ENCODE measurements around the gene MAML2. TPM values are rescaled to one million over a fixed set of nuclear protein-coding genes. Genes with fewer than 3 reads are reported as not detected.

The MAML2 gene
- total RNA-seq, 1 experiment from 2014 or later, result 2.7 TPM

DNA sequence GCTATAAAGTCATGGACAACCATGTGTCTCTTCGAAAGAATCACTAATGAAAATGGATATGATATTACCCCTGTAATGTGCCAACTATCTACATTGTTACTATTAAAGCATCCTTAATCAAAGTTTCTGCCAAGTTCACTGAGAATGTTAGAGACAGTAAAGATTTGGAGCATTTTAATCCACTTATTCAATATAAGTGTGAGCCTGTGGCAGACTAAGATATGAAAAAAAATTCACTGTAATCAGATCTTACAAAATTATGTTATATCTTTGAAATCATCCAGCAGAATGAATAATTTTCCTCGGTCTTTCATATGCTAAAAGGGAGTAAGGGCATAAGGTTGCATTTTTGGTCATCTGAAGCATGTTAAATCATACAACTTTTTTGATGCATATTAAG, 49.9 kb downstream of the MAML2 start:
- H3K9me3 ChIP-seq (ENCODE audit: control insufficient read depth, low read depth, low read length), result no peaks in the 10 kb centered on the region
- no peaks in the 10 kb centered on the region for H4K20me1 ChIP-seq (ENCODE audit: control insufficient read depth, insufficient read depth, insufficient read length)
- no CpG with 5 or more reads among the region's 2 CpGs for WGBS (ENCODE audit: extremely low coverage, insufficient read length, low lambda C conversion rate)
- no peak overlapping the region for H2BK20ac ChIP-seq (ENCODE audit: low read depth, low read length, poor library complexity, severe bottlenecking)
- DNase-seq, result no peak
- H2BK5ac ChIP-seq (ENCODE audit: insufficient read length, low read length), result no peak overlapping the region
- no peak overlapping the region for H4K5ac ChIP-seq (ENCODE audit: insufficient read length, low read depth, low read length)
- no peak overlapping the region for H2BK120ac ChIP-seq (ENCODE audit: low read depth, low read length, poor library complexity, severe bottlenecking)
- H3K23ac ChIP-seq (ENCODE audit: insufficient read length, low read depth, low read length), result no peak overlapping the region
- no peaks in the 10 kb centered on the region for H3K79me2 ChIP-seq (ENCODE audit: insufficient read depth, low read length)
- no peak overlapping the region for H3K4ac ChIP-seq (ENCODE audit: low read depth, low read length)
- Mint-ChIP-seq H3K27ac (no peak overlapping the region), H3K4me1 (peaks cover 4% of the 10 kb centered on the region in 2 experiments), H3K4me3 (no peak overlapping the region), H3K9me3 (no peaks in the 10 kb centered on the region), H3K27me3 (ENCODE audit: low read depth) (no peaks in the 10 kb centered on the region), H3K36me3 (ENCODE audit: insufficient read depth in 1 of 3, low read depth in 3 of 3) (no peaks in the 10 kb centered on the region)
- H3T11ph ChIP-seq (ENCODE audit: low read length), result no peak overlapping the region
- no peaks in the 10 kb centered on the region for H3K23me2 ChIP-seq (ENCODE audit: insufficient read length, low read depth, low read length, poor library complexity, severe bottlenecking)
- no peak overlapping the region for H3K27ac ChIP-seq (ENCODE audit: insufficient read length, low read depth, low read length)
- H4K91ac ChIP-seq (ENCODE audit: insufficient read length, low read depth, low read length), result no peak overlapping the region
- no peak overlapping the region for H3K9ac ChIP-seq (ENCODE audit: extremely low read depth, insufficient read length, low read length)
- H3K18ac ChIP-seq (ENCODE audit: insufficient read length, low read depth, low read length), result no peak overlapping the region
- H2BK15ac ChIP-seq (ENCODE audit: low read depth, low read length), result no peak overlapping the region
- no peak overlapping the region for H2AFZ ChIP-seq (ENCODE audit: low read length)
- H4K8ac ChIP-seq (replicated peaks; ENCODE audit: insufficient read length, low read depth, low read length), result no peak overlapping the region
- H3K79me1 ChIP-seq (ENCODE audit: insufficient read depth, low read depth, low read length, poor library complexity, severe bottlenecking), result no peaks in the 10 kb centered on the region
- TF ChIP-seq CTCF (conservative IDR thresholded peaks at IDR 0.05), result no peak
- no peak overlapping the region for H3K4me2 ChIP-seq (ENCODE audit: insufficient read depth, insufficient read length, low read length)
- no peak overlapping the region for H2BK12ac ChIP-seq (ENCODE audit: insufficient read length, low read depth, low read length)
- no peak overlapping the region for H3K56ac ChIP-seq (ENCODE audit: insufficient read length, low read depth, low read length)
- H3K27me3 ChIP-seq (ENCODE audit: insufficient read depth, low read length), result no peaks in the 10 kb centered on the region
- no peak overlapping the region for H3K14ac ChIP-seq (ENCODE audit: insufficient read depth, low read length)
- H2AK5ac ChIP-seq (ENCODE audit: insufficient read length, low read length), result no peak overlapping the region
- peaks cover 2% of the 10 kb centered on the region; the same call in 1 of the 2 replicates for H3K4me1 ChIP-seq (ENCODE audit: insufficient read depth, low read length)
